HEK293 (cell line): Measurements from ENCODE around the gene SNTG2.

Experiments used
- CTCF ChIA-PET: fragments of 350-600 bp; formaldehyde crosslinking; extraction: SDS; loops from one replicate; lab custom pipeline; 2021; ENCODE audit warnings: antibody characterized with exemption; lab: Yijun Ruan, JAX
- POLR2A ChIA-PET: fragments of 300-600 bp; formaldehyde crosslinking; extraction: SDS; loops from one replicate; lab custom pipeline; 2020; ENCODE audit warnings: antibody characterized with exemption, inconsistent platforms; lab: Yijun Ruan, JAX
- H3K27ac ChIP-seq: fragments of 200-500 bp; sonication (Bioruptor generic); 2 replicates; pipeline ENCODE4 v1.5.1; 2014; ENCODE audit warnings: low read depth, low read length, control low read depth, inconsistent platforms; ENCODE audit errors: extremely low read depth
- H3K36me3 ChIP-seq, 2 experiments: fragments of 200-500 bp in 1 of 2; sonication (Bioruptor generic) in 1 of 2; 1 replicate in 1 of 2; 2 replicates in 1 of 2; pipeline ENCODE4 v1.5.1; 2014 to 2017; ENCODE audit warnings: inconsistent platforms in 2 of 2, low read length in 2 of 2; ENCODE audit not compliant: control insufficient read depth in 2 of 2, insufficient read depth in 1 of 2
- H3K4me1 ChIP-seq: fragments of 200-500 bp; sonication (Bioruptor generic); 2 replicates; pipeline ENCODE4 v1.5.1; 2014; ENCODE audit warnings: mild to moderate bottlenecking, low read length, inconsistent platforms; ENCODE audit not compliant: control insufficient read depth, insufficient read depth
- H3K4me3 ChIP-seq: 2 replicates; pipeline ENCODE4 v1.5.1; 2011; ENCODE audit warnings: low read depth, mild to moderate bottlenecking, control low read depth, low read length, moderate library complexity
- H3K9me3 ChIP-seq: fragments of 200-500 bp; sonication (Bioruptor generic); 2 replicates; pipeline ENCODE4 v1.5.1; 2014; ENCODE audit warnings: low read depth, low read length, inconsistent platforms; ENCODE audit not compliant: control insufficient read depth, insufficient read depth
- BCL11A ChIP-seq: fragments of 450-650 bp; formaldehyde crosslinking; IDR thresholded peaks from 2 replicates; pipeline ENCODE4 v1.5.1; 2016; ENCODE audit warnings: low read depth, missing biosample characterization, missing genetic modification characterization
- GLI2 ChIP-seq: fragments of 450-650 bp; formaldehyde crosslinking; IDR thresholded peaks from 2 replicates; pipeline ENCODE4; 2017; ENCODE audit warnings: missing biosample characterization, missing genetic modification characterization, low read depth, borderline replicate concordance
- INSM2 ChIP-seq: fragments of 450-650 bp; formaldehyde crosslinking; IDR thresholded peaks from 2 replicates; pipeline ENCODE4 v1.5.1; 2016; ENCODE audit warnings: missing biosample characterization, missing genetic modification characterization
- KLF10 ChIP-seq: fragments of 450-650 bp; IDR thresholded peaks from 2 replicates; pipeline ENCODE4 v1.5.1; 2018; ENCODE audit warnings: missing biosample characterization, mild to moderate bottlenecking, missing genetic modification characterization
- KLF7 ChIP-seq: fragments of 450-650 bp; formaldehyde crosslinking; IDR thresholded peaks from 2 replicates; pipeline ENCODE4 v1.5.1; 2016; ENCODE audit warnings: missing biosample characterization, missing genetic modification characterization, borderline replicate concordance
- MZF1 ChIP-seq: fragments of 450-650 bp; formaldehyde crosslinking; IDR thresholded peaks from 2 replicates; pipeline ENCODE4 v1.5.1; 2017; ENCODE audit warnings: missing biosample characterization, missing genetic modification characterization, borderline replicate concordance
- TCF7L2 ChIP-seq: IDR thresholded peaks from 2 replicates; pipeline ENCODE4 v1.6.1; 2011; ENCODE audit warnings: low read depth, mild to moderate bottlenecking, inconsistent platforms, low read length, moderate library complexity, borderline replicate concordance
- ZFP41 ChIP-seq: fragments of 450-650 bp; formaldehyde crosslinking; IDR thresholded peaks from 2 replicates; pipeline ENCODE4 v1.5.1; 2016; ENCODE audit warnings: missing biosample characterization, missing genetic modification characterization, borderline replicate concordance
- ZNF121 ChIP-seq: fragments of 450-650 bp; formaldehyde crosslinking; IDR thresholded peaks from 2 replicates; pipeline ENCODE4 v1.5.1; 2016; ENCODE audit warnings: missing biosample characterization, missing genetic modification characterization
- ZNF155 ChIP-seq: fragments of 450-650 bp; formaldehyde crosslinking; IDR thresholded peaks from 2 replicates; pipeline ENCODE4 v1.5.1; 2016; ENCODE audit warnings: missing biosample characterization, missing genetic modification characterization
- ZNF202 ChIP-seq: fragments of 450-650 bp; formaldehyde crosslinking; IDR thresholded peaks from 2 replicates; pipeline ENCODE4 v1.5.1; 2016; ENCODE audit warnings: missing biosample characterization, missing genetic modification characterization, borderline replicate concordance
- ZNF214 ChIP-seq: fragments of 450-650 bp; formaldehyde crosslinking; IDR thresholded peaks from 2 replicates; pipeline ENCODE4 v1.5.1; 2017; ENCODE audit warnings: missing biosample characterization, mild to moderate bottlenecking, missing genetic modification characterization, borderline replicate concordance
- ZNF366 ChIP-seq: fragments of 450-650 bp; formaldehyde crosslinking; conservative IDR thresholded peaks from 2 replicates; pipeline ENCODE4 v1.5.1; 2016; ENCODE audit warnings: missing biosample characterization, missing genetic modification characterization
- ZNF404 ChIP-seq: fragments of 450-650 bp; formaldehyde crosslinking; IDR thresholded peaks from 2 replicates; pipeline ENCODE4 v1.5.1; 2017; ENCODE audit warnings: missing biosample characterization, missing genetic modification characterization
- ZNF518A ChIP-seq: fragments of 450-650 bp; formaldehyde crosslinking; conservative IDR thresholded peaks from 2 replicates; pipeline ENCODE4 v1.5.1; 2016; ENCODE audit warnings: low read depth, missing biosample characterization, missing genetic modification characterization
- ZNF529 ChIP-seq: fragments of 450-650 bp; formaldehyde crosslinking; IDR thresholded peaks from 2 replicates; pipeline ENCODE4 v1.5.1; 2017; ENCODE audit warnings: missing genetic modification characterization, missing biosample characterization; ENCODE audit not compliant: insufficient replicate concordance
- ZNF664 ChIP-seq: fragments of 450-650 bp; formaldehyde crosslinking; IDR thresholded peaks from 2 replicates; pipeline ENCODE4 v1.5.1; 2016; ENCODE audit warnings: missing biosample characterization, missing genetic modification characterization
- ZNF830 ChIP-seq: fragments of 450-650 bp; IDR thresholded peaks from 2 replicates; pipeline ENCODE4 v1.5.0; 2018; ENCODE audit warnings: missing biosample characterization, missing genetic modification characterization, low read depth, mild to moderate bottlenecking, moderate library complexity
- ZSCAN30 ChIP-seq: fragments of 450-650 bp; IDR thresholded peaks from 2 replicates; pipeline ENCODE4 v1.5.1; 2018; ENCODE audit warnings: missing biosample characterization, mild to moderate bottlenecking, missing genetic modification characterization, moderate library complexity
- TF ChIP-seq, protein P1 (sequence below): fragments of 450-650 bp; formaldehyde crosslinking; IDR thresholded peaks from 2 replicates; pipeline ENCODE4 v1.5.1; 2016; ENCODE audit warnings: missing biosample characterization, missing genetic modification characterization

SNTG2 gene

DNA sequence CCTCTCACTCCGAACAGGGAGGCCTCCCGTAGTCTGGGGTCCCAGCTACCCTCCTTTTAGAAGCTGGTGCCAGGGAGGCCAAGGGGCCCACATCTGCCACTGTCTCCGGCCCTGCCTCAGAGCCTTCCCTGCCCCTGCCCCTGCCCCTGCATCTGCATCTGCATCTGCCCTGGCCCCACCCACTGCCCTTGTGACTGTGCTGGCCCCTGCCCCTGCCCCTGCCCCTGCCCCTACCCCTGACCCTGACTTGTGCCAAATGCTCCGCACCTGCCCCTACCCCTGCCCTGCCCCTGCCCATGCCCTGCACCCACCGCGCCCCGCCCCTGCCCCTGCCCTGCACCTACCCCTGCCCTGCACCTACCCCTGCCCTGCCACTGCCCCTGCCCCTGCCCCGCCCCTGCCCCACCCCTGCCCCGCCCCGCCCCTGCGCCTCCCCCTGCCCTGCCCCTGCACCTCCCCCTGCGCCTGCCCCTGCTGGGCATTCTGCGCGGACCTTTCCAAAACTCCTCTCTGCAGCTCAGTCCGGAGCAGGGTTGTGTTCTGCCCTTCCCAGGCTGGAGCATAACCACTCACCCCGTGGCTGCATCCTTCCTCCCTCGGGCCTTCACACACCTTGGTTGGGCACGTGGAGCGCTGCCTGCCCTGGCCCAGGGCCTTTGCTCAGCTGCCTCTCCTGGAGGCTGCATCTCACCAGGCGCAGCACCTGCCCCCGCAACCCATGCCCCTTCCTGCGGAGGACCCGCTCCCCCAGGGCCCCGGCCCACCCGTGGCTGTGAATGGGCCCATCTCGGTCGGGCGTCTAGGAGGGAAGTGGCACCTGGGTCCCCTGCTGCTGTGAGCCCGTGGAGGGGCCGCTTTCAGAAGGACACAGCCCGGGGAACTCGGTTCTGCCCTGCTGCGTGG, 5.4 kb downstream of the SNTG2 start:
- CTCF ChIA-PET, result interaction anchor here (1.9 to 3.1 kb wide), 4 partner anchors 185 to 595 kb away, joined by 7 to 14 read pairs (median 10); no protein-coding TSS in a partner anchor

More for the DNA sequence above, 5.4 kb downstream of the SNTG2 start:
- Histone ChIP-seq H3K36me3 (no peaks in the 10 kb centered on the region), H3K9me3 (no peaks in the 10 kb centered on the region), H3K27ac (no peak overlapping the region), H3K4me3 (no peak overlapping the region), H3K4me1 (no peaks in the 10 kb centered on the region)
- POLR2A ChIA-PET, result no interaction called here
- TF ChIP-seq ZNF121 (tag by site-specific recombination), result no peak
- TF ChIP-seq INSM2 (tag by site-specific recombination), result no peak
- TF ChIP-seq ZNF366 (tag by site-specific recombination), result no peak
- TF ChIP-seq ZSCAN30 (tag by site-specific recombination), result no peak
- no peak for TF ChIP-seq ZNF518A (tag by site-specific recombination)
- TF ChIP-seq ZNF529 (tag by site-specific recombination), result no peak
- no peak for TF ChIP-seq TCF7L2
- no peak for TF ChIP-seq KLF7
- no peak for TF ChIP-seq ZNF214 (tag by site-specific recombination)
- no peak for TF ChIP-seq ZFP41
- TF ChIP-seq ZNF664 (tag by site-specific recombination), result no peak
- TF ChIP-seq KLF10, result no peak
- TF ChIP-seq, protein P1, sequence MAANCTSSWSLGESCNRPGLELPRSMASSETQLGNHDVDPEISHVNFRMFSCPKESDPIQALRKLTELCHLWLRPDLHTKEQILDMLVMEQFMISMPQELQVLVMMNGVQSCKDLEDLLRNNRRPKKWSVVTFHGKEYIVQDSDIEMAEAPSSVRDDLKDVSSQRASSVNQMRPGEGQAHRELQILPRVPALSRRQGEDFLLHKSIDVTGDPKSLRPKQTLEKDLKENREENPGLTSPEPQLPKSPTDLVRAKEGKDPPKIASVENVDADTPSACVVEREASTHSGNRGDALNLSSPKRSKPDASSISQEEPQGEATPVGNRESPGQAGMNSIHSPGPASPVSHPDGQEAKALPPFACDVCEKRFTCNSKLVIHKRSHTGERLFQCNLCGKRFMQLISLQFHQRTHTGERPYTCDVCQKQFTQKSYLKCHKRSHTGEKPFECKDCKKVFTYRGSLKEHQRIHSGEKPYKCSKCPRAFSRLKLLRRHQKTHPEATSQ (tag by site-specific recombination), result no peak
- TF ChIP-seq BCL11A (tag by site-specific recombination), result no peak
- TF ChIP-seq ZNF830, result no peak
- TF ChIP-seq GLI2 (tag by site-specific recombination), result no peak
- TF ChIP-seq MZF1 (tag by site-specific recombination), result no peak
- no peak for TF ChIP-seq ZNF202 (tag by site-specific recombination)
- TF ChIP-seq ZNF155, result no peak
- TF ChIP-seq ZNF404 (tag by site-specific recombination), result no peak
